Eye (tissue), 1 donor: Measurements from ENCODE around the gene SIN3B.

ENCODE experiments used
- DNase-seq: peaks from one replicate; pipeline ENCODE4 v3.0.0-alpha.2; 2015

SIN3B gene

GRCh38 chr19:16824658-16825311 is 4.4 kb upstream of the SIN3B start:
- DNase-seq, result no peak

GRCh38 chr19:16825312-16826052 is 3.7 kb upstream of the SIN3B start:
- DNase-seq, result peak; percentile 52

GRCh38 chr19:16829822-16830289 is 658 bp downstream of the SIN3B start:
- peak; percentile 7 for DNase-seq

GRCh38 chr19:16830679-16831078 is 1.5 kb downstream of the SIN3B start:
- no peak for DNase-seq

- no peak for DNase-seq
Observed at GRCh38 chr19:16831531-16831930, 2.3 kb downstream of the SIN3B start.

- no peak for DNase-seq
Observed at GRCh38 chr19:16834747-16835146, 5.5 kb downstream of the SIN3B start.

- DNase-seq, result no peak
Observed at GRCh38 chr19:16836115-16837034, 7.2 kb downstream of the SIN3B start.

- DNase-seq, result no peak
Observed at GRCh38 chr19:16837035-16837362, 7.8 kb downstream of the SIN3B start.

- no peak for DNase-seq
Observed at GRCh38 chr19:16841391-16841926, 12.3 kb downstream of the SIN3B start.

GRCh38 chr19:16846901-16847300 is 17.7 kb downstream of the SIN3B start:
- DNase-seq, result no peak

GRCh38 chr19:16847430-16847829 is 18.2 kb downstream of the SIN3B start:
- no peak for DNase-seq

- DNase-seq, result no peak
Observed at GRCh38 chr19:16849168-16849567, 20.0 kb downstream of the SIN3B start.

- DNase-seq, result no peak
Observed at GRCh38 chr19:16850133-16850532, 20.9 kb downstream of the SIN3B start.

GRCh38 chr19:16851031-16851712 is 22.0 kb downstream of the SIN3B start:
- DNase-seq, result no peak

GRCh38 chr19:16853066-16853465 is 23.9 kb downstream of the SIN3B start:
- DNase-seq, result no peak

GRCh38 chr19:16856091-16856490 is 26.9 kb downstream of the SIN3B start:
- DNase-seq, result no peak

GRCh38 chr19:16859626-16860025 is 30.4 kb downstream of the SIN3B start:
- no peak for DNase-seq

- DNase-seq, result no peak
Observed at GRCh38 chr19:16860118-16860517, 30.9 kb downstream of the SIN3B start.

GRCh38 chr19:16861011-16861410 is 31.8 kb downstream of the SIN3B start:
- no peak for DNase-seq

GRCh38 chr19:16861834-16862233 is 32.6 kb downstream of the SIN3B start:
- DNase-seq, result no peak

- no peak for DNase-seq
Observed at GRCh38 chr19:16862826-16863415, 33.7 kb downstream of the SIN3B start.

- DNase-seq, result no peak
Observed at GRCh38 chr19:16867211-16867610, 38.0 kb downstream of the SIN3B start.
